GM19397 (cell line): Measurements from ENCODE around the gene PLOD2.

Source experiments
- ATAC-seq: cut with Tn5 transposase; IDR thresholded peaks from one replicate; pipeline ENCODE4 v1.9.1; 2021; ENCODE audit warnings: mild to moderate bottlenecking, moderate library complexity; ENCODE audit not compliant: unreplicated experiment

PLOD2 gene

GRCh38 chr3:146102885-146103284 is 58.1 kb downstream of the PLOD2 start:
- no peak for ATAC-seq

- no peak for ATAC-seq
These were observed 59.4 kb downstream of the PLOD2 start for GRCh38 chr3:146101538-146101937.

DNA sequence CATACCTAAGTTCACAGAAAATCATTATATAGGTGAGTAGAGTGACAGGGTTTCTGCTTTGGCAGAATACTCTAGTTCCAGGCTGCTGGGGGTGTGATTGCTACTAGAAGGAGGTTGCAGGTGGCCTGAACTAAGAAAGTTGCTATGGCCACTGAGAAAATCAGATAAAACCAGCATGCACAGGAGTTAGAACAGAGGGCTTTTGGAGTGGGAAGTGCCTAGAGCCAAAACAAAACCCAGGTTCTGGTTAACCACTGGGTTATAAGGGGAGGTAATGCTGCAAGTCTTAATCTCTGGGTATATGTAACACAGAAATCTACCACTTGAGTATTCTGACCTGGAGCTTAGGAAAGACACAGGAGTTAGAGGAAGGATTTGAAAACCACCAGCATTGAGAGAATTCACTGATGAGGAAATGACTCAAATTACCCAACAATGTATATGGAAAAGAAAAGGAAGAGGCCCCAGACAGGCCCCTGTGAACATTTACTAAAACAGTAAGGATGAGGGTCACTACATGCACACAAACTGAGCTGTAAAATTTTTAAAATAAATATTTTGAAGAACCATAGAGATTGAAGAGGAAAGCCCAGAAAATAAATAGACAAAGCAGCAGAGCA is 60.0 kb downstream of the PLOD2 start:
- no peak for ATAC-seq

DNA sequence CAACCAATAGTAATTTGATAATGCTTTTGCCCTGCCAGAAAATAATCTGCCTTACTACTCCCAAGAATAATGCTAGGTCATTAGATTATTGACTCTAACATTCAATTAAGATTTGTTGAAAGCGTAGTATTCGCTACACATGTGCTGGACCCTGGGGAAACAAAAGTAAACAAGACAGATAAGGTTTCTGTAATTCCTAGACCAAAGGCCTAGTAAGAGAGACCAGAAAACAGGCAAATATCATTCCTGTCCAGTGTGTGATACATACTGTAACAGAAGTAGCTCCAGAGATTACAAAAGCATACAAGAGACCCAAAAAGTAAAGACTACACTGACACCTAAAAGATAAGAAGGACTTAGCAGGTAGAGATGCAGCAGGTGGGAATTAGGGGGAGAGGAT is 60.8 kb downstream of the PLOD2 start:
- no peak for ATAC-seq

GRCh38 chr3:146099316-146099715 is 61.7 kb downstream of the PLOD2 start:
- ATAC-seq, result no peak

DNA sequence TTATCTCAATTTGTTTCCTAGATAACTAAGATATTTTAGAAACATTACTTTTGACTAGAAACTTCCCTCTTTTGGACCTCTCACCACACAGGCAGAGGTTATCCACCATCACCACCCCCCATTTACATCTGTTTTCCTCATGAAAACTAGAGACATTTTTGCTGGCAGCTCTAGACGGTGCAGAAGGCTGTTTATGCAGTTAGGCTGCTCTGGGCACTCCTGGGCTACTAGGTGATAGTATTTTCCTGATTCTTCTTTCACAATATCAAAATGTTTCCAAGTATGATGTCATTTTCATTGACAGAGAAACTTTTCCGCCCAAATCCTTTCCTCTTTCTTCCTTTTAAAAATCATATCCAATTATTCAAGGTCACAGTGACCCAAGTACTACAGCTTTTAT is 67.1 kb downstream of the PLOD2 start:
- ATAC-seq, result no peak

DNA sequence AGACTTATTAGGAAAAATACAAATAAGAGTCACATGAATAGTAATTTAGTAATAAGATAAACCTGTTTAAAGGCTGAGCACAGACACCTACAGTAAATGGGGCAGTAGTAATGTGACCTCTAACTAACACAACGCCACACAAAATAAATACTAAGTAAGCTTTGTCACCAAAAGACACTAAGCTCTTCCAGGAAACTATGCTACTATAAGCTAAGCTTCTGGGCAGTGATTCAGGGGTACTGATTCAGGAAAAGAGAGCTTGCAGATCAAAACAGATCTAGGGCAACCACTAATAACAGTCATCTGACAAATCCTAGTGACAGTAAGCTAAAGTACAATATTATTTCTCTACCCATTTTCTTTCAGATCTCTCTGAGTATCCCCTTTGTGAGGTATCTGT is 68.8 kb downstream of the PLOD2 start:
- ATAC-seq, result no peak

DNA sequence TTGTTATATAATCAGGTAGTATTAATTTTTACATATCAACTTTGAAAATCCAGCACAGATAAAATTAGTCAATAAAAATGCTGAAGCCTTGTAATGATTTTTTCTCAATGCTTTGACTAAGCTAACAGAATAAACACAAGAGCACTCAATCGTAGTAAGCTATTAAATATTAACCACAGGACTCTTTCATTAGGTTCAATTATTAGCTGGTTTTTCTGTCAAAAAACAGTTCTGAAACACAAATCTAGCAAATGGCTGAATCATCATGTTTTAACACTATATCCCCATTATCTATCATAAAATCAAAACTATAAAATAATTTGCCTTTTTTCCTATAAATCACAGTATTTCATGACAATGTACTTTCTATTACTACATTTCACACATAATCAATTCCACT is 69.6 kb downstream of the PLOD2 start:
- peak; percentile 75 for ATAC-seq

DNA sequence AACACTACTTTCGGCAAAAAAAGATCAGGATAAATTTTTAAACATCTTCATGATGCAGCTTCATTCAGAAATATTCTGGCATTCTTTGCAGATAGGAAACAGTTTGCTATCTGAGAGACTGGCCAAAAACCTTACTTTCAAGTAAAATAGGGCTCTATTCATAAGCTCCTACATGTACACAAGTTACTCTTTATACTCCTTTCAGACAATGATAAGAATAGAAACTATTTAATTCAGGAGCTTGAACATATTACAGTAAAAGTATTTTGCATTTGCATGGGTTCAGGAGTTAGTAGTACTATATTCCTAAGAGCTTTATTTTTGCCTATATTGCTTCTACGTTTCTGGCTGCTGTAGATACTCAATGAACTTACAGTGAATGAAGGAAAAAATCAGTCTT is 70.5 kb downstream of the PLOD2 start:
- no peak for ATAC-seq

DNA sequence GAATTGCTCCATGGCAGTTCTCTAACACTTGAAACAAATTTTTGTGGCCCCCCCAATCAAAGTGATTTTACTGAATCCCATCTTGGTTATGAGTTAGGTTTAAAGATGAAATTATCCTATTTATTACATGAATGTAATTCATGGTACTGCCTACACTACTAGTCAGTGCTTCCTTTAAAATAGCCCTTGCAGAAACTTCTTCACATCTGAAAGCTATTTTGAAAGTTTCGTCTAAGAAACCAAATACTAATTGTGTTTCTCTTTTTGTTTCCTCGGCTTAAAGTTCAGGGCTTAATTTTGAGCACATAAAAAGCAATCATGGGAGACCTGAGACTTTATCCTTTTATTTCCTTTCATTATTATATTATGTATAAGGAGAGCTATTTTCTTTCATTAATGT is 72.1 kb downstream of the PLOD2 start:
- ATAC-seq, result no peak

- no peak for ATAC-seq
These were observed 73.9 kb downstream of the PLOD2 start for GRCh38 chr3:146087116-146087515.

DNA sequence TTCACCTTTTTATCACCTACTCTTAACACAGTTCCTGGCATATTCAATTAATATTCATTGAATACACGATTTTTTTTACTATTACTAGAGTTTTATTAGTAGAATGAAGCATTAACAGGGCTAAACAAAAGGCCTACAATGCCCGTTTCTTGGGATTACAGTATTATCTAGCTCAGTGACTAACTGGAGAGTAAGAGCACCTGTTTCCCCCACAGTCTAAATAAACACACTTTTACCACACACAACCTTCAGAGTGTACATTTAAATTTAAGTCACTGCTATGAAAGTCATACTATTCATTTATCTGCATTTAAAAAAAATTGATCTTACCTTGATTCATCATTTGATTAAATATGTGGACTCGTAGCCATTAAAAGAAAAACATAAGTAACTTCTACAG is 74.8 kb downstream of the PLOD2 start:
- no peak for ATAC-seq

GRCh38 chr3:146085678-146086077 is 75.3 kb downstream of the PLOD2 start:
- ATAC-seq, result no peak

GRCh38 chr3:146080578-146080977 is 80.4 kb downstream of the PLOD2 start:
- no peak for ATAC-seq

DNA sequence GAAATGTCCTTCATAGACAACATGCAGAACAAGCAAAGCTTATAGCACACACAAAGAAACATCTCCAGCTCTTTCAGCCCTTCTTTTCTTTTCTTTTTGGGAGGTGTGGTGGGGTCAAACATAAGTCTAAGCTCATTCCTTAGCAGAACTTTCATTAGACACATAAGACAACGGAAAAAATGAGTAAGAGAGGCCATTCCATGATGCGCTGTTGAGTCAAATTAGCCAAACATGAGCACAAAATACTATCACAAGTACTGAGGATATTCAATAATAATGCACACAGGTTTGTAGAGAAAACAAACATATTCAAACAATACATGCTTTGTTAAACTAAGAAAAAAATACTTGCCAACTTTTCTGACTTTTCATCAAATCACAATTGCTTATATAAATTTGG is 83.0 kb downstream of the PLOD2 start:
- no peak for ATAC-seq

GRCh38 chr3:146077181-146077580 is 83.8 kb downstream of the PLOD2 start:
- no peak for ATAC-seq

DNA sequence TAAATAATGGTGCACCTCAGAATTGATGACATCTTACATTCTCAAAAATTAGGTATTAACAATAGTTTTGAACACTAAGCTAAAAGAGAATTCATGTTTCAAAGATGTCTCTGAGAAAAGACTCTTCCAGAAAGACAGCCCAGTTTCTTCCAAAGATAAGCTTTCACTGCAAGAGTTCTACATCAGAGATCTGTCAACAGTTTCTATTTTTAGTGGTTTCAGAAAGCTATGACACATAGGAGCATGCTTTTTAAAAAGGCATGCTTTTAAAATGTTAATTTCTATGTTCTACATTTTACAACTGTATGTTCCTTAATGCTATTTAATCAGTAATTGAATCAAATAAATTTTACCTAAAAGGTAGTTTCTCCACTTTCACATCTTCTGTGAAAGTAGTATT is 88.2 kb downstream of the PLOD2 start:
- no peak for ATAC-seq

GRCh38 chr3:146072061-146072460 is 88.9 kb downstream of the PLOD2 start:
- no peak for ATAC-seq

- no peak for ATAC-seq
These were observed 89.4 kb downstream of the PLOD2 start for GRCh38 chr3:146071632-146072031.

- no peak for ATAC-seq
These were observed 93.9 kb downstream of the PLOD2 start for GRCh38 chr3:146067048-146067447.

GRCh38 chr3:146065573-146066006 is 95.4 kb downstream of the PLOD2 start:
- ATAC-seq, result no peak

GRCh38 chr3:146058241-146058640 is 102.7 kb downstream of the PLOD2 start:
- no peak for ATAC-seq

DNA sequence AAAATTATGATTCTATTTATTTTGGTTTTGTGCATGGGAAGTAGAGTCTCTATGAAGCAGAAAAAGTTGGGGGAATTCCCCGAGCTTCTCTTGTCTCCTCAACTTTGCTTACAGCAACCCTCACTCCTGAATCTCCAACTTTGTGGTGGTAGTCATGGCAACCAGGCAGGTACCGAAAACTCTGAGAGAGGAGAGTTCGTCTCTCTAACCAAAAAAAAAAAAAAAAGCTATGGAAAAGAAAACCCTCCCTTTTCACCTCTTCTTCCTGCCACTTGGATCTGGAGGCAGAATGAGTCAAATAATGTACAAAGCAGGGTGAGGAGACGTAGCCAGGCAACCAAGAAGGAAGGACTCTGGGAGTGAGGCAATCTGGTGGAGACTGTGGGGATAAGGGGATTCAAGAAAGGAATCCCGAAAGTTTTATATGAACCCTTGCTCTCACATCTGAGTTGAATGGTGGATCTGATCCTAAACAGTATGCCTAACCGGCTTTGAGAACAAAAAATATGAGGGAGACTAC is 108.1 kb downstream of the PLOD2 start:
- ATAC-seq, result no peak
